Measurements from ENCODE around the gene CRACR2B.

Gene CRACR2B

DNA sequence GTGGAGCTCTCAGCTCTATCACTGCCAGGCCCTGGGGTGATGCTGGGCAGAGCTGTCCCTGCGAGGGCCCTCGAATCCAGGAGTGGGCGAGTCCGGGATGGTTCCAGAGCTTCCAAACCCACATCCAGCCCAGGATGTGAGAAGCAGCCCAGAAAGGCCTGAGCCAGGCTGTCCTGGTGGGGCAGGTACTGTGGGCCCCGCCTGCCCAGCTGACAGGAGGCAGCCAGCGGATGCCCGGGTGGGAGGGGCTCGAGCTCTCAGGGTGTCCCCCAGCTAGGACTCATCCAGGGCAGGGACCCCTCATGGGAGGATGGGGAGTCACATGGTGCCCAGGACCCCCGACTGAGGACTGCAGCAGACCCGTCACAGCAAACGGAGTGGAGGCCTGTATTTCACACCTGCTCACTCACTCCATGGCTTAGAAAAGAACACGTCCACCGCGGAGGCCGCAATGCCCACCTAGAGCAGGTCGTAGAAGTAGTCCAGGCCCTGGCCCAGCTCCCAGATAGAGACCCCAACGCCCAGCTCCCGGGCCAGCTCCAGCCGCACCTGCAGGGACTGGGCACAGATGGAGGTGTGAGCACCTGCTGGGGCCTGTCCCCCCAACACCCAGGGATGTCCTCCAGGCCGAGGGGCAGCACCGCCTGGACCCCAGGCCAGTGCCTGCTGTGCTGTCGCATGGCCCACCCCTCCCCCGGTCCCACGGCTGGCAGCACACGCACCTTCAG is 41.8 kb downstream of the CRACR2B start:
- no peaks in the 10 kb centered on the region for H3K4me1 ChIP-seq (ENCODE audit: low read length)
- H3K9me3 ChIP-seq (replicated peaks; ENCODE audit: insufficient read depth, low read length) = no peaks in the 10 kb centered on the region
- no peaks in the 10 kb centered on the region for H3K27me3 ChIP-seq (replicated peaks; ENCODE audit: insufficient read depth, low read length)
- no peaks in the 10 kb centered on the region for H3K79me2 ChIP-seq (ENCODE audit: low read length)
- no peaks in the 10 kb centered on the region for H4K20me1 ChIP-seq (ENCODE audit: insufficient read depth, low read length)
- no peak overlapping the region for H3K9ac ChIP-seq (ENCODE audit: low read length)
- H3K4me3 ChIP-seq (ENCODE audit: low read length) = no peak overlapping the region
- no peak overlapping the region for H2AFZ ChIP-seq (ENCODE audit: low read length)
- H3K4me2 ChIP-seq (ENCODE audit: low read depth, low read length) = no peak overlapping the region
- no peak overlapping the region for H3K27ac ChIP-seq (ENCODE audit: low read length)
- TF ChIP-seq EZH2phosphoT487 (IDR thresholded peaks at IDR 0.05; ENCODE audit: low read length) = no peak
- no peak for TF ChIP-seq EZH2 (optimal IDR thresholded peaks at IDR 0.05; ENCODE audit: low read depth, low read length)
- TF ChIP-seq, protein P1, sequence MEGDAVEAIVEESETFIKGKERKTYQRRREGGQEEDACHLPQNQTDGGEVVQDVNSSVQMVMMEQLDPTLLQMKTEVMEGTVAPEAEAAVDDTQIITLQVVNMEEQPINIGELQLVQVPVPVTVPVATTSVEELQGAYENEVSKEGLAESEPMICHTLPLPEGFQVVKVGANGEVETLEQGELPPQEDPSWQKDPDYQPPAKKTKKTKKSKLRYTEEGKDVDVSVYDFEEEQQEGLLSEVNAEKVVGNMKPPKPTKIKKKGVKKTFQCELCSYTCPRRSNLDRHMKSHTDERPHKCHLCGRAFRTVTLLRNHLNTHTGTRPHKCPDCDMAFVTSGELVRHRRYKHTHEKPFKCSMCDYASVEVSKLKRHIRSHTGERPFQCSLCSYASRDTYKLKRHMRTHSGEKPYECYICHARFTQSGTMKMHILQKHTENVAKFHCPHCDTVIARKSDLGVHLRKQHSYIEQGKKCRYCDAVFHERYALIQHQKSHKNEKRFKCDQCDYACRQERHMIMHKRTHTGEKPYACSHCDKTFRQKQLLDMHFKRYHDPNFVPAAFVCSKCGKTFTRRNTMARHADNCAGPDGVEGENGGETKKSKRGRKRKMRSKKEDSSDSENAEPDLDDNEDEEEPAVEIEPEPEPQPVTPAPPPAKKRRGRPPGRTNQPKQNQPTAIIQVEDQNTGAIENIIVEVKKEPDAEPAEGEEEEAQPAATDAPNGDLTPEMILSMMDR (IDR thresholded peaks at IDR 0.05; ENCODE audit: low read length) = no peak
- DNase-seq = no peak
- no peaks in the 10 kb centered on the region for H3K9me2 ChIP-seq (replicated peaks; ENCODE audit: insufficient read depth, low read length)
- no peaks in the 10 kb centered on the region for H3K36me3 ChIP-seq (replicated peaks; ENCODE audit: insufficient read depth, low read length)
- no peaks in the 10 kb centered on the region for H3F3A ChIP-seq (ENCODE audit: insufficient read depth, low read length)

DNA sequence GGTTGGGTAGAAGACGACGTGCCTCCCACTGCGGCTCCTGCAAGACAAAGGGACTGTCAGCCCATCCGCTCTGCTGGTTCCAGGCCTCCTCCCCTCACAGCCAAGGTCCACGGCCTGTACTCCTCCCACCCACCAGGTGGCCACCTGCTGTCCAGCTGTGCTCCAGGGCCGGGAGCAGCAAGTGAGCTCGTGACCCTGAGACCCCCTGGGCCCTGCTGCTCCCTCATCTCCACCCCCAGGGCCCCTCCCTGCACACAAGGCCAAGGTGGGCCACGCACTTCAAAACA is 42.4 kb downstream of the CRACR2B start:
- H2AFZ ChIP-seq (ENCODE audit: low read length) = no peak overlapping the region
- H3K4me2 ChIP-seq (ENCODE audit: low read depth, low read length) = no peak overlapping the region
- no peaks in the 10 kb centered on the region for H3K4me1 ChIP-seq (ENCODE audit: low read length)
- TF ChIP-seq EZH2 (optimal IDR thresholded peaks at IDR 0.05; ENCODE audit: low read depth, low read length) (no peak), EZH2phosphoT487 (IDR thresholded peaks at IDR 0.05; ENCODE audit: low read length) (no peak)
- TF ChIP-seq, protein P1 (IDR thresholded peaks at IDR 0.05; ENCODE audit: low read length) = no peak
- H3K9me3 ChIP-seq (replicated peaks; ENCODE audit: insufficient read depth, low read length) = no peaks in the 10 kb centered on the region
- H3K36me3 ChIP-seq (replicated peaks; ENCODE audit: insufficient read depth, low read length) = no peaks in the 10 kb centered on the region
- no peak overlapping the region for H3K4me3 ChIP-seq (ENCODE audit: low read length)
- no peaks in the 10 kb centered on the region for H3K27me3 ChIP-seq (replicated peaks; ENCODE audit: insufficient read depth, low read length)
- no peaks in the 10 kb centered on the region for H4K20me1 ChIP-seq (ENCODE audit: insufficient read depth, low read length)
- H3F3A ChIP-seq (ENCODE audit: insufficient read depth, low read length) = no peaks in the 10 kb centered on the region
- no peaks in the 10 kb centered on the region for H3K79me2 ChIP-seq (ENCODE audit: low read length)
- no peak for DNase-seq
- no peak overlapping the region for H3K9ac ChIP-seq (ENCODE audit: low read length)
- H3K27ac ChIP-seq (ENCODE audit: low read length) = no peak overlapping the region
- H3K9me2 ChIP-seq (replicated peaks; ENCODE audit: insufficient read depth, low read length) = no peaks in the 10 kb centered on the region

DNA sequence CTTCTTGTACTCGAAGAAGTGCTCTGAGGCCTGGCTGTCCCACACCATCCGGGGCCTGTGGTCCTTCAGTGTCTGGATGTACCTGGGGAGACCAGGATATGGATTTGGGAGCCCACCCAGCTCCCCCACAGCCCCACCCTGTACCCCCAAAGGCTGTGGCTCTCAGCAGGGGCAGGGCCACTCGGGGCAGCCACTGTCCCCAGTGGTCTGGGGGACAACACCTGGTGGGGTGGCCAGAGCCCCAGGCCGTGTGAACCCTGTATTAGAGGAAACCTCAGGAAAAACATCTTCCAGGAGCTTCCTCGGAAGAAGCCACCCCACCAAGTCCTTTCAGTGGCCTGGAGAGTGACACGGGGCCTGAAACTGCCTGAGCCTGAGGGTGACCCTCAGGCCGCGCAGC is 42.7 kb downstream of the CRACR2B start:
- no peak for TF ChIP-seq EZH2phosphoT487 (IDR thresholded peaks at IDR 0.05; ENCODE audit: low read length)
- TF ChIP-seq EZH2 (optimal IDR thresholded peaks at IDR 0.05; ENCODE audit: low read depth, low read length) = no peak
- TF ChIP-seq, protein P1 (IDR thresholded peaks at IDR 0.05; ENCODE audit: low read length) = no peak
- H3K9ac ChIP-seq (ENCODE audit: low read length) = no peak overlapping the region
- H3K4me1 ChIP-seq (ENCODE audit: low read length) = no peaks in the 10 kb centered on the region
- no peaks in the 10 kb centered on the region for H3K36me3 ChIP-seq (replicated peaks; ENCODE audit: insufficient read depth, low read length)
- no peaks in the 10 kb centered on the region for H3K27me3 ChIP-seq (replicated peaks; ENCODE audit: insufficient read depth, low read length)
- H3K4me2 ChIP-seq (ENCODE audit: low read depth, low read length) = no peak overlapping the region
- no peaks in the 10 kb centered on the region for H3K79me2 ChIP-seq (ENCODE audit: low read length)
- no peak overlapping the region for H3K4me3 ChIP-seq (ENCODE audit: low read length)
- no peaks in the 10 kb centered on the region for H3K9me2 ChIP-seq (replicated peaks; ENCODE audit: insufficient read depth, low read length)
- no peak for DNase-seq
- no peaks in the 10 kb centered on the region for H3K9me3 ChIP-seq (replicated peaks; ENCODE audit: insufficient read depth, low read length)
- H3F3A ChIP-seq (ENCODE audit: insufficient read depth, low read length) = no peaks in the 10 kb centered on the region
- no peaks in the 10 kb centered on the region for H4K20me1 ChIP-seq (ENCODE audit: insufficient read depth, low read length)
- no peak overlapping the region for H2AFZ ChIP-seq (ENCODE audit: low read length)
- H3K27ac ChIP-seq (ENCODE audit: low read length) = no peak overlapping the region
